ENCODE results near the gene CMTM1. TPM values are rescaled to one million over a fixed set of nuclear protein-coding genes. Genes with fewer than 3 reads are reported as not detected.

Gene CMTM1
- total RNA-seq, 2 donors from 2014 or later = 3.8 to 5.3 TPM

- 86 to 88% methylated on average over 5 to 7 of the region's 7 CpGs for WGBS, 2 experiments (ENCODE audit: insufficient coverage in 1 of 2, insufficient read length in 1 of 2)
- Mint-ChIP-seq H3K36me3 (ENCODE audit: low read depth) (no peaks in the 10 kb centered on the region), H3K9me3 (no peaks in the 10 kb centered on the region), H3K27ac (no peak overlapping the region), H3K27me3 (ENCODE audit: insufficient read depth) (no peaks in the 10 kb centered on the region), H3K4me3 (no peak overlapping the region), H3K4me1 (no peaks in the 10 kb centered on the region)
- Histone ChIP-seq H3K9me3 (ENCODE audit: control insufficient read depth, low read length) (no peaks in the 10 kb centered on the region), H3K36me3 (ENCODE audit: control insufficient read depth, insufficient read depth, low read length) (no peaks in the 10 kb centered on the region), H3K27me3 (ENCODE audit: control insufficient read depth, insufficient read depth, low read length, poor library complexity, severe bottlenecking) (no peaks in the 10 kb centered on the region), H3K4me1 (ENCODE audit: control insufficient read depth, insufficient read depth, low read length) (no peaks in the 10 kb centered on the region), H3K4me3 (ENCODE audit: low read length) (no peak overlapping the region), H3K9ac (ENCODE audit: extremely low read depth, low read length, poor library complexity, severe bottlenecking) (no peak overlapping the region), H3K27ac (ENCODE audit: low read depth, low read length) (no peak overlapping the region)
- peak; percentile 32 for DNase-seq
- no peak for TF ChIP-seq CTCF (conservative IDR thresholded peaks at IDR 0.05)
Measured at GRCh38 chr16:66587881-66588600, 21.8 kb downstream of the CMTM1 start.

GRCh38 chr16:66588981-66589713 lies 22.9 kb downstream of the CMTM1 start:
- Mint-ChIP-seq H3K36me3 (ENCODE audit: low read depth) (no peaks in the 10 kb centered on the region), H3K4me3 (no peak overlapping the region), H3K27ac (no peak overlapping the region), H3K9me3 (no peaks in the 10 kb centered on the region), H3K27me3 (ENCODE audit: insufficient read depth) (no peaks in the 10 kb centered on the region), H3K4me1 (no peaks in the 10 kb centered on the region)
- Histone ChIP-seq H3K27me3 (ENCODE audit: control insufficient read depth, insufficient read depth, low read length, poor library complexity, severe bottlenecking) (no peaks in the 10 kb centered on the region), H3K4me3 (ENCODE audit: low read length) (no peak overlapping the region), H3K4me1 (ENCODE audit: control insufficient read depth, insufficient read depth, low read length) (no peaks in the 10 kb centered on the region), H3K9ac (ENCODE audit: extremely low read depth, low read length, poor library complexity, severe bottlenecking) (no peak overlapping the region), H3K27ac (ENCODE audit: low read depth, low read length) (no peak overlapping the region), H3K36me3 (ENCODE audit: control insufficient read depth, insufficient read depth, low read length) (no peaks in the 10 kb centered on the region), H3K9me3 (ENCODE audit: control insufficient read depth, low read length) (no peaks in the 10 kb centered on the region)
- DNase-seq = peak; percentile 84
- WGBS, 2 experiments (ENCODE audit: insufficient coverage in 1 of 2, insufficient read length in 1 of 2) = 90 to 95% methylated on average over 2 to 8 of the region's 8 CpGs
- peak; percentile 81 for TF ChIP-seq CTCF (conservative IDR thresholded peaks at IDR 0.05)

- peak overlapping the region; percentile 36 for H3K27ac Mint-ChIP-seq
- H3K4me3 ChIP-seq (ENCODE audit: low read length) = no peak overlapping the region
- no peaks in the 10 kb centered on the region for H3K27me3 Mint-ChIP-seq (ENCODE audit: insufficient read depth)
- no peaks in the 10 kb centered on the region for H3K36me3 Mint-ChIP-seq (ENCODE audit: low read depth)
- H3K9ac ChIP-seq (ENCODE audit: extremely low read depth, low read length, poor library complexity, severe bottlenecking) = no peak overlapping the region
- no peaks in the 10 kb centered on the region for H3K9me3 Mint-ChIP-seq
- H3K36me3 ChIP-seq (ENCODE audit: control insufficient read depth, insufficient read depth, low read length) = no peaks in the 10 kb centered on the region
- H3K4me1 ChIP-seq (ENCODE audit: control insufficient read depth, insufficient read depth, low read length) = no peaks in the 10 kb centered on the region
- H3K4me1 Mint-ChIP-seq = no peaks in the 10 kb centered on the region
- 90 to 94% methylated on average over 7 to 8 of the region's 8 CpGs for WGBS, 2 experiments (ENCODE audit: insufficient coverage in 1 of 2, insufficient read length in 1 of 2)
- no peak for TF ChIP-seq CTCF (conservative IDR thresholded peaks at IDR 0.05)
- H3K27me3 ChIP-seq (ENCODE audit: control insufficient read depth, insufficient read depth, low read length, poor library complexity, severe bottlenecking) = no peaks in the 10 kb centered on the region
- H3K27ac ChIP-seq (ENCODE audit: low read depth, low read length) = no peak overlapping the region
- no peaks in the 10 kb centered on the region for H3K9me3 ChIP-seq (ENCODE audit: control insufficient read depth, low read length)
- DNase-seq = no peak
- H3K4me3 Mint-ChIP-seq = no peak overlapping the region
Measured at GRCh38 chr16:66590322-66590721, 24.1 kb downstream of the CMTM1 start.
